Mucosa of stomach (tissue), 1 donor: ENCODE measurements around the gene CARHSP1.
"Not testable (repeated sequence)": the region's sequence is repeated elsewhere in the genome, so short reads cannot be mapped to it uniquely, and the experiment has no call there.

Experiments used
- H3K27me3 ChIP-seq: one replicate; pipeline ENCODE4 v1.7.0; 2013; ENCODE audit warnings: mild to moderate bottlenecking, low read length; ENCODE audit not compliant: control insufficient read depth, insufficient read depth
- H3K36me3 ChIP-seq: one replicate; pipeline ENCODE4 v1.7.0; 2013; ENCODE audit warnings: low read length; ENCODE audit not compliant: control insufficient read depth, insufficient read depth
- H3K4me1 ChIP-seq: one replicate; pipeline ENCODE4 v1.7.0; 2013; ENCODE audit warnings: mild to moderate bottlenecking, low read length; ENCODE audit not compliant: control insufficient read depth, insufficient read depth
- H3K4me3 ChIP-seq: one replicate; pipeline ENCODE4 v1.7.0; 2013; ENCODE audit warnings: low read length
- H3K9ac ChIP-seq: one replicate; pipeline ENCODE4 v1.7.0; 2013; ENCODE audit warnings: mild to moderate bottlenecking, low read length, moderate library complexity
- H3K9me3 ChIP-seq: one replicate; pipeline ENCODE4 v1.7.0; 2013; ENCODE audit warnings: mild to moderate bottlenecking, low read length, moderate library complexity; ENCODE audit not compliant: control insufficient read depth
- donor health status: Pancreatic carcinoma.

CARHSP1 gene

DNA sequence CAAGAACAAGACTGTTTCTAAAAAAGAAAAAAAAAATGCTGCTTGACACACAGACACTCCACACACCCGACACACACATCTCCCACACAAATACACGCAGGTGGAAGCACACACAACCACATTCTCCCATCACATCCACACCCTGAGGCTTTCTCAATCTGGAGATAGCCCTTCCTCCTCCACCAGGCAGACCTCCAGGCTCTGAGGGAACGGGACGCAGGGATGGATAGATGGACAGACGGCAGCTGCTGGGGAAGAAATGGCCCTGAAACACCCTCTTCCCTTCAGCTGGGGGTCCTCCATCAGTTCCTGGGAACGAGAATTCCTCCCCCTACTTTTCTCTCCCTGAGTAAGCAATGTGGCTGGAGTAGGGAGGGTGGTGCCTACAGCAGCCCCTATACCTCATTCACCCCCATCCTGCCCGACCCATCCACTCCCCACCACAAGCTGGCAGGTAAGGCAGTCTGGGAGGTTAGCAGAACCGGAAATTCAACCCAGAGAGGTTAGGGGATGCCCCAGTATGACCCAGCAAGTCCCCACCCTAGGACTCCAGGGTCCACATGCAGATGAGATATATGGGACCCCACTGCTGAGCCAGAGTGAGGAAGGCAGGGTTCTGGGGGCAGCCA lies 9.2 kb upstream of the CARHSP1 start:
- peaks cover 7% of the 10 kb centered on the region for H3K4me1 ChIP-seq
- H3K9ac ChIP-seq, result no peak overlapping the region
- H3K27me3 ChIP-seq, result peaks cover 6% of the 10 kb centered on the region
- H3K36me3 ChIP-seq, result no peaks in the 10 kb centered on the region
- H3K9me3 ChIP-seq, result no peaks in the 10 kb centered on the region
- H3K4me3 ChIP-seq, result no peak overlapping the region

DNA sequence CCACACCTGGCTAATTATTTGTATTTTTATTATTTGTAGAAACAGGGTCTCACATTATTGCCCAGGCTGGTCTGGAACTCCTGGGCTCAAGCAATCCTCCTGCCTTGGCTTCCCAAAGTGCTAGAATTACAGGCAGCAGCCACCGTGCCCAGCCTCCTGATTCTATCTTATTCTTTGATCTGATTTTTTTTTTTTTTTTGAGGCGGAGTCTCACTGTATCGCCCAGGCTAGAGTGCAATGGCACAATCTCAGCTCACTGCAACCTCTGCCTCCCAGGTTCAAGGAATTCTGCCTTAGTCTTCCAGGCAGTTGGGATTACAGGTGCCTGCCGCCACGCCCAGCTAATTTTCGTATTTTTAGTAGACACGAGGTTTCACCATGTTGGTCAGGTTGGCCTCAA lies 6.5 kb upstream of the CARHSP1 start:
- not testable (repeated sequence) for H3K9ac ChIP-seq, H3K4me3 ChIP-seq, H3K36me3 ChIP-seq, H3K9me3 ChIP-seq, H3K27me3 ChIP-seq
- H3K4me1 ChIP-seq, result peaks cover 13% of the 10 kb centered on the region

DNA sequence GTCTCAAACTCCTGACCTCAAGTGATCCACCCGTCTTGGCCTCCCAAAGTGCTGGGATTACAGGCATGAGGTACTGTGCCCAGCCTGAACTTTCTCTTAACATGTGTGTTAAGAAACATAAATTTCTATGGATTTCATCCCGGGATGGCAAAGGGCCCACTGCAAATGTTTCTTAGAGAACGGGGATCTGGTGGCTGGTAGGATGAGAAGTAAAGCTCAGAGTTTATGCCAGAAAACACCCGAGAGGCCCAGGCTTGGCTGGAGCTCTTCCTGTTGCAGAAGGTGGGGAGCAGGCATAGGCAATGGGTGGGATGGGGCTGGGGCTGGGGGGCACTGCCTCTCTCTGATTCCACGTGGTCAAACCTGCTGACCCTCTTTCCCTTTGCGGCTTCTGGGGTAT lies 5.6 kb upstream of the CARHSP1 start:
- no peaks in the 10 kb centered on the region for H3K9me3 ChIP-seq
- H3K27me3 ChIP-seq, result no peaks in the 10 kb centered on the region
- H3K9ac ChIP-seq, result no peak overlapping the region
- no peaks in the 10 kb centered on the region for H3K36me3 ChIP-seq
- peaks cover 18% of the 10 kb centered on the region for H3K4me1 ChIP-seq
- no peak overlapping the region for H3K4me3 ChIP-seq

DNA sequence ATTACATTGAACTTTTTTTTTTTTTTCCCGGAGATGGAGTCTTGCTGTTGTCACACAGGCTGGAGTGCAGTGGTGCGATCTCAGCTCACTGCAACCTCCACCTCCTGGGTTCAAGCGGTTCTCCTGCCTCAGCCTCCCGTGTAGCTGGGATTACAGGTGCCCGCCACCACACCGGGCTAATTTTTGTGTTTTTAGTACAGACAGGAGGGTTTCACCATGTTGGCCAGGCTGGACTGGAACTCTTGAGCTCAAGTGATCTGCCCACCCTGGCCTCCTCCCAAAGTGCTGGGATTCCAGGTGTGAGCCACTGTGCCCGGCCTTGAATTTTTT lies 5.0 kb upstream of the CARHSP1 start:
- not testable (repeated sequence) for H3K36me3 ChIP-seq, H3K4me3 ChIP-seq, H3K27me3 ChIP-seq, H3K9me3 ChIP-seq, H3K9ac ChIP-seq
- peaks cover 19% of the 10 kb centered on the region for H3K4me1 ChIP-seq

DNA sequence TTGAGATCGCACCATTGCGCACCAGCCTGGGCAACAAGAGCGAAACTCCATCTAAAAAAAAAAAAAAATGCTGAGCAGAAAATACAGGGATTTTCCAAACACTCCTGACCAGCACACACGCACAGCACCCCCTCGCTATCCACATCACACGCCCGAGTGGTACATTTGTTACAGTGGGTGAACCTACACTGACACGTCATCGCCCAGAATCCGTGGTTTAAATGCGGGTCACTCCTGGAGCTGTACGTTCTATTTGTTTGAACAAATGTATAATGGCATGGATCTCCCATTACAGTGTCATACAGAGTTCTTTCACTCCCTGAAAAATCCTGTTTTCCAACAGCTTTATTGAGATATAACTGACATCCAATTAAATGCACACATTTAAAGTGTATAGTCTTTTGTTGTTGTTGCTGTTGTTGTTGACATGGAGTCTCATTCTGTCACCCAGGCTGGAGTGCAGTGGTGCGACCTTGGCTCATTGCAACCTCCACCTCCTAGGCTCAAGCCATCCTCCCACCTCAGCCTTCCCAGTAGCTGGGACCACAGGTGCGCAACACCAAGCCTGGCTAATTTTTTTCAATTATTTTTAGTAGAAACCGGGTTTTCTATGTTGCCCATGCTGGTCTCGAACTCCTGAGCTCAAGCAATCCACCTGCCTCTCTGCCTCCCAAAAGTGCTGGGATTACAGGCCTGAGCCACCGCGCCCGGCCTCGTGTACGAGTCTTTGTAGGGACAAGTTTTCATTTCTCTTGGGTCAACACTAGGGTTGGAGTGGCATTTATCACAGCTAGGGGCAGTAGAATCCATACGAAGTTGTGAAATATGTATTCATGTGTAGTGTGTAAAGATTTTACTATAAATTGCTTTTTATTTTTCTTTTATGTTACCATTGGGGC lies 4.4 kb upstream of the CARHSP1 start:
- Histone ChIP-seq H3K4me3 (no peak overlapping the region), H3K4me1 (peaks cover 13% of the 10 kb centered on the region), H3K36me3 (no peaks in the 10 kb centered on the region), H3K9me3 (no peaks in the 10 kb centered on the region), H3K27me3 (no peaks in the 10 kb centered on the region), H3K9ac (no peak overlapping the region)

DNA sequence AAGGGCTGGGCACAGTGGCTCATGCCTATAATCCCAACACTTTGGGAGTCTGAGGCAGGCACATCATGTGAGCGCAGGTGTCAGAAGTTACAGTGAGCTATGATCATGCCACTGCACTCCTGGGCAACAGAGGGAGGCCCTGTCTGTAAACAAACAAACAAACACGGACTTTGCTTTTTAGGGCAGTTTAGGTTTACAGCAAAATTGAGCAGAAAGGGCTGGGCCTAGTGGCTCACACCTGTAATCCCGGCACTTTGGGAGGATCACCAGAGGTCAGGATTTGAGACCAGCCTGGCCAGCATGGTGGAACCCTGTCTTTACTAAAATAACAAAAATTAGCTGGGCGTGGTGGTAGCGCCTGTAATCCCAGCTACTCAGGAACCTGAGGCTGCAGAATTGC lies 3.3 kb upstream of the CARHSP1 start:
- peaks cover 20% of the 10 kb centered on the region for H3K4me1 ChIP-seq

DNA sequence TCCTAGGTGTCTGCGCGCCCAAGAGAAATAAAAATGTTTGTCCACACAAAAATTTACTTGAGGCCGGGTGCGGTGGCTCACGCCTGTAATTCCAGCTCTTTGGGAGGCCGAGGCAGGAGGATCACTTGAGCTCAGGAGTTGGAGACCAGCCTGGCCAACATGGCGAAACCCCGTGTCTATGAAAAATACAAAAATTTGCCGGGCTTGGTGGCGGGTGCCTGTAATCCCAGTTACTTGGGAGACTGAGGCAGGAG lies 1.1 kb upstream of the CARHSP1 start:
- not testable (repeated sequence) for H3K27me3 ChIP-seq, H3K9me3 ChIP-seq, H3K36me3 ChIP-seq, H3K4me3 ChIP-seq
- peak overlapping the region; percentile 75 for H3K9ac ChIP-seq
- H3K4me1 ChIP-seq, result peaks cover 35% of the 10 kb centered on the region

More for the DNA sequence above, 3.3 kb upstream of the CARHSP1 start:
- Histone ChIP-seq H3K9me3 (no peaks in the 10 kb centered on the region), H3K27me3 (no peaks in the 10 kb centered on the region), H3K4me3 (no peak overlapping the region), H3K36me3 (no peaks in the 10 kb centered on the region), H3K9ac (no peak overlapping the region)

DNA sequence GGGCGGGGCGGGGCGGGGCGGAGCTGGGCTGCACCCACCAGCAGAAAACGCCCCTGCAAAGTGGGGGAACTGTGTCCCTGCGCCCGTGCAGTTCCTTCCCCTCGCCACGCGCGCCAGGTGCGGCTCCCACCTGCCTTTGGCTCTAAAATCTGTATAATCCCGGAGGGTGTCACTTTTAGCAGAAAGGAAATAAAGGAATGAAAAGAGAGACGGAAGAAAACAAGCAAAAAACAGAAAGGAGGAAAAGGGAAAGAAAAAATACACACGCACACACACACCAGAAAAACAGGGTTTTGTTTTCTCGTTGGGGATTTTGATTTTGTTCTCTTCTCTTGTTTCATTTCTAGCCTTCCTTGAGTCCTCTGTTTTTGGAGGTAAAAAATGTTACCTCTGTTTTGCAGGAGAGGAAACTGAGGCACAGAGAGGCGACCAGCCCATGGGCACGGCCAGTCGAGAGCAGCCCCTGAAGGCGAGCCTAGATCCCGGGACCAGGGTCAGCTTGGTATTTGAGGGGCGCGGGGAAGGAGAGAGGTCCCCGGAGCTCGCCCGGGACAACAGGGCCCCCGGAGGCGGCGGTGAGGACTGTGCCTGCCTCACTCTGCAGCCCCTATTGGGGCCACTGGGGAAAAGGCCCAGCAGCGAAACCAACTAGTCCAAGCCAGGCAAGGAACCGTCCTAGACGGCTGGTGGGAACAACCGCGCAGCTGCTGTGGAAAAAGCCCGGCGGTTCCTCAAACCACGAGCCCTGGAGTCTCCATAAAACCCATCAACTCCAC lies 594 bp upstream of the CARHSP1 start:
- H3K36me3 ChIP-seq, result no peaks in the 10 kb centered on the region
- peak overlapping the region; percentile 75 for H3K9ac ChIP-seq
- H3K9me3 ChIP-seq, result no peaks in the 10 kb centered on the region
- H3K4me3 ChIP-seq, result no peak overlapping the region
- no peaks in the 10 kb centered on the region for H3K27me3 ChIP-seq
- H3K4me1 ChIP-seq, result peaks cover 40% of the 10 kb centered on the region

DNA sequence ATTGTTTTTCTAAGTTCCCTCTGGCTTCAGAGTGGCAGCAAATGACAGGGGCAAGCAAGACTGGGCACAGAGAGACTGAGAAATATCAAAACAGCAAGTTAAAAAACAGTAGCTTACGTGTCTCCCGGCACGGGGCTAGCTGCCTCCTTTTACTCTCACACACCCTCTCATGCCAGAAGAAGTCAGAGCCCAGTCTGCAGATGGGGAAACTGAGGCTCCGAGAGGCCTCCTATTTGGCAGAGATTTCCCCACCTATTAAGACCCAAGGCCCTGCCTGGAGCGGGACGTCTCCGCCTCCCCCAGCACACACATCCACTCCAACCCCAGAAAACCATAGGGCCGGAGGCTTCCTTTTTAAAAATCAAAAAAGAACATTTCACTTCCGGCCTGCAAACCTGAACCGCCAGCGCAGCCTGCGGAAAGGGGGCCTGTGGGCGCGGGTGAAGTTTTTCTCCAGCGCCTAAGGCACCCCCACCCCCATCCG lies 832 bp downstream of the CARHSP1 start:
- Histone ChIP-seq H3K27me3 (no peaks in the 10 kb centered on the region), H3K4me1 (peaks cover 54% of the 10 kb centered on the region), H3K9me3 (no peaks in the 10 kb centered on the region), H3K4me3 (peak overlapping the region; percentile 67), H3K9ac (peak overlapping the region; percentile 72), H3K36me3 (no peaks in the 10 kb centered on the region)

DNA sequence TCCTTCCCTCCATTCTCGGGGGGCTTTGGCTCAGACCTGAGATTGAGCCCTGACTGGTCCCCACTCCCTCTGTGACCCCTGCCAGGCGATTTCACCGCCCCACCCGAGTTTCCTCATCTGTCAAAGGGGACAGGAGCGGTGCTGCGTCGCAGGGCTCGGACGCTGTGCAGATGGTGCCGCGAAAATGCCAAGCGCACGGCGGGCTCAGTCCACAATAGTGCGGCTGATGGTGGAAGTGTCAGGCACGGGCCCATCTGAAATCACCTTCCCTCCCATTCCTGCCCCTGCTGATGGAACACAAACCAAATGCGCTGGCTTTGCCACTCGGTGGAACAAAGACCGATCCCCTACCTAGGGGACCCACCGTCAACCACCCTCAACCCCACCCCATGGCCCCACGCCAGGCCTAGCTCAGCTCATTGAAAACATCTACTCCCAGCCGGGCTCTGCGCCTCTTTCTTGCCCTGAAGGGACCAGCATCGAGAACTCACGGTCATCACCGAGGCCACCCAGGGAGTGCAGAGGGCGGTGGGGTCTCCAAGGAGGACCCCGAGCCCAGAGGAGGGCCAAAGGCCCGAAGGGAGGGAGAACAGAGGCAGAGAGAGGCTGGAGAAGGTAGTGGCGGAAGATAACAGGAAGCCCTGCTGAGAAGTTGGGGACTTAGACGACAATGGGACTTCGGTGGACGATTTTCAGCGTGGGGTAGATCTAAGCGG lies 1.4 kb downstream of the CARHSP1 start:
- Histone ChIP-seq H3K36me3 (no peaks in the 10 kb centered on the region), H3K4me1 (peaks cover 60% of the 10 kb centered on the region), H3K9ac (peak overlapping the region; percentile 72), H3K9me3 (no peaks in the 10 kb centered on the region), H3K4me3 (peak overlapping the region; percentile 67), H3K27me3 (no peaks in the 10 kb centered on the region)

DNA sequence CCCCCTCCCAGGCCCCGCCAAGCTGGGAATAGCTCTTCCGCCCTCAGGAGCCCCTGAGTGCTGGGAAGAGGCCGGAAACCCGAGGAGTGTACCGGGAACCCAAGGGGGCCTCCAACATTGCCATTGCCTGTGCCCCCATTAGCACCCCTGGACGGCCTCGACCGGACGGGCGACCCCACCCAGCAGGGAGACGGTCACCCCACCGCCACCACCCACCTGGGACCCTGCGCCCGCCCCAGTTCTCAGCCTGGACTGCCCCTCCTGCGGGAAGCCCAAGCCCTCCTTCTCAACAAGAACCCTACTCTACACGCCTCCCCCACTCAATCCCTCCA lies 2.0 kb downstream of the CARHSP1 start:
- peak overlapping the region; percentile 67 for H3K4me3 ChIP-seq
- no peaks in the 10 kb centered on the region for H3K9me3 ChIP-seq
- H3K9ac ChIP-seq, result peak overlapping the region; percentile 72
- no peaks in the 10 kb centered on the region for H3K27me3 ChIP-seq
- no peaks in the 10 kb centered on the region for H3K36me3 ChIP-seq
- H3K4me1 ChIP-seq, result peaks cover 60% of the 10 kb centered on the region
